Uterus (tissue), 2 donors: ENCODE measurements around the gene EMILIN2.

Experiments used
- POLR2A ChIP-seq, 2 donors: fragments of 450-650 bp; IDR thresholded peaks; one replicate each; pipeline ENCODE4 v1.6.1; 2016; ENCODE audit warnings: antibody characterized with exemption in 2 of 2, mild to moderate bottlenecking in 1 of 2, moderate library complexity in 1 of 2
- TF ChIP-seq, protein P1 (sequence below), 4 experiments: fragments of 200-600 bp in 2 of 4; fragments of 450-650 bp in 2 of 4; sonication (generic) in 2 of 4; IDR thresholded peaks; one replicate each; pipeline ENCODE4 v1.5.1; 2016 to 2019; ENCODE audit warnings: antibody characterized with exemption in 4 of 4, mild to moderate bottlenecking in 2 of 4, moderate library complexity in 1 of 4

DNA sequence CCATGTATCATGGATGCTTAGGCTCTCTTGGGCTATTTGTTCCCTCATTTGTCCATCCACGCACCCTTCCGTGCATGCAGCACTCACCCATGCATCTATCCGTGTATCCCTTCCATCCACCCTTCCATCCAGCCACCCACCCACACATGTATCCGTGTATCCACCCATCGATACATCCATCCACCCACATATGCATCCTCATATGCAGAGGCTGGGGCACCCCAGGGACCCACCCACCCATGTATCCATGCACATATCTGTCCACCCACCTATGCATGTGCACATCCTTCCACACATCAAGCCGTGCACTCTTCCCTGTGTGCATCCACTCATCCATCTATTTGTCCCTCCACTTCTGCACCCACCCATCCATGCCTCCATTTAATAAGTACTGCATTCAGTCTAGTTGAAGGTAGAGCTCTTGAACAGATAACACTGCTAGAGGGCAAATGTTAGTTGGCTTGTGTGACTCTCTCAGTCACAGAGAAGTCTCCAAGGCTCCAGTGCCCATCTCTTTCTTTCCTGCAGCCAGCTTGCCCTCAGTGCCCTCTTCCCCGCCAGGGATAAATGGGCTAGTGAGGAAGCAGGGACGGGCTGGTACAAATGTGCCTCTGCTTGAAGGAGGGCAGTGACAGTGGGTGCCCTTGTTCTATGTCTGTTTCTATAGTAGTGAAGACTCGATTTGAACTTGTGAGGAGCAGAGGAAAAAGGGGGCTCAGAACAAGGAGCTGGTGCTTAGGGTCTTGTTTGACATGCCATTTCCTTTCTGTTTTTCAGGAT, 61.5 kb downstream of the EMILIN2 start:
- TF ChIP-seq, protein P1, sequence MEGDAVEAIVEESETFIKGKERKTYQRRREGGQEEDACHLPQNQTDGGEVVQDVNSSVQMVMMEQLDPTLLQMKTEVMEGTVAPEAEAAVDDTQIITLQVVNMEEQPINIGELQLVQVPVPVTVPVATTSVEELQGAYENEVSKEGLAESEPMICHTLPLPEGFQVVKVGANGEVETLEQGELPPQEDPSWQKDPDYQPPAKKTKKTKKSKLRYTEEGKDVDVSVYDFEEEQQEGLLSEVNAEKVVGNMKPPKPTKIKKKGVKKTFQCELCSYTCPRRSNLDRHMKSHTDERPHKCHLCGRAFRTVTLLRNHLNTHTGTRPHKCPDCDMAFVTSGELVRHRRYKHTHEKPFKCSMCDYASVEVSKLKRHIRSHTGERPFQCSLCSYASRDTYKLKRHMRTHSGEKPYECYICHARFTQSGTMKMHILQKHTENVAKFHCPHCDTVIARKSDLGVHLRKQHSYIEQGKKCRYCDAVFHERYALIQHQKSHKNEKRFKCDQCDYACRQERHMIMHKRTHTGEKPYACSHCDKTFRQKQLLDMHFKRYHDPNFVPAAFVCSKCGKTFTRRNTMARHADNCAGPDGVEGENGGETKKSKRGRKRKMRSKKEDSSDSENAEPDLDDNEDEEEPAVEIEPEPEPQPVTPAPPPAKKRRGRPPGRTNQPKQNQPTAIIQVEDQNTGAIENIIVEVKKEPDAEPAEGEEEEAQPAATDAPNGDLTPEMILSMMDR (IDR thresholded peaks at IDR 0.05) = no peak
- TF ChIP-seq POLR2A (IDR thresholded peaks at IDR 0.05) = no peak
